Activated naive CD4-positive, alpha-beta T cell treated with anti-CD3 and anti-CD28 coated beads, Interleukin-2, amount 50 U/mL, for 72 hours (primary cell): ENCODE measurements around the gene NISCH. TPM values are rescaled to one million over a fixed set of nuclear protein-coding genes. Genes with fewer than 3 reads are reported as not detected.

Experiments used
- ATAC-seq, 2 donors: fragments of 150-1000 bp; cut with Tn5 transposase; 2 replicates each; pipeline ENCODE4 v1.10.0; 2021; ENCODE audit warnings: mild to moderate bottlenecking in 2 of 2, moderate library complexity in 2 of 2
- DNase-seq, 2 donors: peaks; one replicate each; pipeline ENCODE4 v3.0.0; 2021 to 2022; ENCODE audit warnings: low spot score in 2 of 2
- H3K27ac Mint-ChIP-seq, 2 donors: one replicate each; pipeline ENCODE4 v1.8.0; 2022; ENCODE audit warnings: mild to moderate bottlenecking in 2 of 2, mixed read lengths in 2 of 2
- H3K36me3 Mint-ChIP-seq, 2 donors: one replicate each; pipeline ENCODE4 v1.8.0; 2022; ENCODE audit warnings: mixed read lengths in 2 of 2
- H3K9me3 Mint-ChIP-seq, 2 donors: one replicate each; pipeline ENCODE4 v1.8.0; 2022; ENCODE audit warnings: mixed read lengths in 2 of 2
- total RNA-seq, 2 donors: library from RNA; stranded (reverse); gene quantifications; one replicate each; pipeline ENCODE4 v1.2.3, GENCODE V29; 2022

The NISCH gene
- total RNA-seq, 2 donors from 2014 or later = 79.7 to 105 TPM

- no peak overlapping the region for H3K27ac Mint-ChIP-seq
- peaks cover 0 to 4% of the 10 kb centered on the region in 2 donors for H3K36me3 Mint-ChIP-seq
- ATAC-seq = no peak
- H3K9me3 Mint-ChIP-seq = no peaks in the 10 kb centered on the region
- DNase-seq = no peak
Observed at GRCh38 chr3:52490035-52490938, 34.9 kb downstream of the NISCH start.

- peaks cover 0 to 4% of the 10 kb centered on the region in 2 donors for H3K36me3 Mint-ChIP-seq
- ATAC-seq (no peak), DNase-seq (no peak)
- no peaks in the 10 kb centered on the region for H3K9me3 Mint-ChIP-seq
- H3K27ac Mint-ChIP-seq = peak overlapping the region in 1 of 2 donors; percentile 68
Observed at GRCh38 chr3:52490939-52491526, 35.6 kb downstream of the NISCH start.

- Mint-ChIP-seq H3K36me3 (peaks cover 0 to 4% of the 10 kb centered on the region in 2 donors), H3K27ac (no peak overlapping the region)
Observed at GRCh38 chr3:52492059-52492458, 36.7 kb downstream of the NISCH start.

GRCh38 chr3:52493232-52494017, 38.0 kb downstream of the NISCH start:
- peaks cover 0 to 4% of the 10 kb centered on the region in 2 donors for H3K36me3 Mint-ChIP-seq

More at GRCh38 chr3:52492059-52492458, 36.7 kb downstream of the NISCH start:
- ATAC-seq (no peak), DNase-seq (no peak)
- H3K9me3 Mint-ChIP-seq = no peaks in the 10 kb centered on the region

GRCh38 chr3:52494445-52494844, 39.0 kb downstream of the NISCH start:
- H3K9me3 Mint-ChIP-seq = no peaks in the 10 kb centered on the region
- DNase-seq (no peak), ATAC-seq (no peak)
- H3K27ac Mint-ChIP-seq = peak overlapping the region in 1 of 2 donors; percentile 81
- H3K36me3 Mint-ChIP-seq = peaks cover 0 to 4% of the 10 kb centered on the region in 2 donors

More at GRCh38 chr3:52493232-52494017, 38.0 kb downstream of the NISCH start:
- H3K27ac Mint-ChIP-seq = peak overlapping the region in 1 of 2 donors; percentile 44
- no peaks in the 10 kb centered on the region for H3K9me3 Mint-ChIP-seq
- ATAC-seq (no peak), DNase-seq (no peak)

- Mint-ChIP-seq H3K9me3 (no peaks in the 10 kb centered on the region), H3K27ac (peak within 1 kb of the TSS in 1 of 2 donors; percentile 81), H3K36me3 (peaks cover 0 to 4% of the 10 kb centered on the region in 2 donors)
- ATAC-seq (peak in 1 of 2 donors; percentile 2), DNase-seq (no peak)
Observed at GRCh38 chr3:52494886-52495495, 39.6 kb downstream of the NISCH start, which contains the start of gene STAB1. STAB1 (plus strand) TSS chr3:52495338; CDS start chr3:52495414, 76 bp downstream.

GRCh38 chr3:52495777-52496602, 40.6 kb downstream of the NISCH start:
- DNase-seq = no peak
- H3K27ac Mint-ChIP-seq = no peak overlapping the region
- no peak for ATAC-seq
- H3K36me3 Mint-ChIP-seq = peaks cover 0 to 4% of the 10 kb centered on the region in 2 donors
- H3K9me3 Mint-ChIP-seq = no peaks in the 10 kb centered on the region

- DNase-seq = no peak
Observed at GRCh38 chr3:52498137-52499054, 43.0 kb downstream of the NISCH start.

GRCh38 chr3:52501046-52501445, 45.6 kb downstream of the NISCH start:
- Mint-ChIP-seq H3K36me3 (no peaks in the 10 kb centered on the region), H3K27ac (no peak overlapping the region), H3K9me3 (no peaks in the 10 kb centered on the region)
- DNase-seq = no peak
- ATAC-seq = no peak

More at GRCh38 chr3:52498137-52499054, 43.0 kb downstream of the NISCH start:
- no peak for ATAC-seq
- Mint-ChIP-seq H3K9me3 (no peaks in the 10 kb centered on the region), H3K27ac (peak overlapping the region in 1 of 2 donors; percentile 44), H3K36me3 (no peaks in the 10 kb centered on the region)

- ATAC-seq (no peak), DNase-seq (no peak)
- no peaks in the 10 kb centered on the region for H3K36me3 Mint-ChIP-seq
- no peaks in the 10 kb centered on the region for H3K9me3 Mint-ChIP-seq
- H3K27ac Mint-ChIP-seq = no peak overlapping the region
Observed at GRCh38 chr3:52502001-52502400, 46.6 kb downstream of the NISCH start.

- Mint-ChIP-seq H3K27ac (no peak overlapping the region), H3K36me3 (no peaks in the 10 kb centered on the region), H3K9me3 (no peaks in the 10 kb centered on the region)
- DNase-seq (no peak), ATAC-seq (no peak)
Observed at GRCh38 chr3:52502808-52503350, 47.5 kb downstream of the NISCH start.

- peak overlapping the region in 1 of 2 donors; percentile 68 for H3K27ac Mint-ChIP-seq
- DNase-seq (no peak), ATAC-seq (no peak)
- H3K36me3 Mint-ChIP-seq = no peaks in the 10 kb centered on the region
- no peaks in the 10 kb centered on the region for H3K9me3 Mint-ChIP-seq
Observed at GRCh38 chr3:52503788-52504424, 48.5 kb downstream of the NISCH start.

- no peak for ATAC-seq
- no peaks in the 10 kb centered on the region for H3K9me3 Mint-ChIP-seq
- no peak for DNase-seq
- no peak overlapping the region for H3K27ac Mint-ChIP-seq
- no peaks in the 10 kb centered on the region for H3K36me3 Mint-ChIP-seq
Observed at GRCh38 chr3:52504977-52505376, 49.6 kb downstream of the NISCH start.
